ENCODE data around the gene FSCN2.
"Not testable (repeated sequence)": the region's sequence is repeated elsewhere in the genome, so short reads cannot be mapped to it uniquely, and the experiment has no call there.

FSCN2 gene

DNA sequence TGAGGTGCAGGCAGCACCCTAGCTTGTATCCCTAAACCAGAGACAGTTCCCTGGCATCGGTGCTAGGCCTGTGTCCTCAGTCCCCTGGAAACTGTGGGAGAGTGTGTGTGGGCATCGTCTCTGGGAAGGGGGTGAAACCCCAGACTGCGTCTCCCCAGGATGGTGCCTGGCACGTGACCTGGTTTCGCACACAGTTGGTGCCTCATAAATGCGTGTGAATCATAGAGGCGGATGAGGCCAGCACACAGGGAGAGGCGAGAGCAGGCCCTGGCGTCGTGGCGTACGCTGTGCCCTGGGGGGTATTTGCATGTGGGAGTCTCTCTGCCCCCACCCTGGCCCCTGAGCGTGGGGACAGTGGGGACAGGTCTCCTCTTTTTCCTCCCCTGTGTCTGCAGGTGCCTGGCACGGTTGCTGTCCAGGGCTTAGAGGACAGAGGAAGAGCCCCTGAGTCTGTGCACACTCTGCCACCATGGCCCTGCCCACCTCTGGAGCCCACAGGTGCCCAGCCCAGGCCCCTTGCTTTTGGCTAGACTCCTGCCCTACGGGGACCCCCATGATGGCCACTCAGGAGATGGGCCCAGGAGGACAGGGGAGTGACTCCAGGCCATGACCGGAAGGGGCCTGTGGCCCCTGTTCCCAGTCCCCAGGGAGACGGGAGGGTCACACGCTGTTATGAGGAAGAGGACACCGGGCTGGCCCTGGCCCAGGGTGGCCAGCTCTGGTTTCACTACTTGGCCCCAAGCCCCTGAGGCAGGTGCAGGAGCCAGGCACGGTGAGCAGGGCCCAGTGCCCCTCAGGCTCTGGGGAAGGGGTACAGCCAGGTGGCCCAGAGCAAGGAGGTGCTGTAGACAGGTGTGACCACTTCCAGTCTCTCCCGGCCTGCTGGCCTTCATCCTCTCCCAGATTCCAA lies 1.3 kb upstream of the FSCN2 start:
- no peak for DNase-seq

DNA sequence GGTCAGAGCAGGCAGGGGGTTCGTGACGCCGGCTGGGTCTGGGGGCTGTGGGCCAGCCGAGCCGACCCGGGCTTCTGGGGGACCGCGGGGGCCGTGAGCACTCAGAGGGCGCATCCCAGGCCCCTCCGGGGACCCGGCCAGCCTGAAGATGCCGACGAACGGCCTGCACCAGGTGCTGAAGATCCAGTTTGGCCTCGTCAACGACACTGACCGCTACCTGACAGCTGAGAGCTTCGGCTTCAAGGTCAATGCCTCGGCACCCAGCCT lies 140 bp downstream of the FSCN2 start:
- no peak for DNase-seq

DNA sequence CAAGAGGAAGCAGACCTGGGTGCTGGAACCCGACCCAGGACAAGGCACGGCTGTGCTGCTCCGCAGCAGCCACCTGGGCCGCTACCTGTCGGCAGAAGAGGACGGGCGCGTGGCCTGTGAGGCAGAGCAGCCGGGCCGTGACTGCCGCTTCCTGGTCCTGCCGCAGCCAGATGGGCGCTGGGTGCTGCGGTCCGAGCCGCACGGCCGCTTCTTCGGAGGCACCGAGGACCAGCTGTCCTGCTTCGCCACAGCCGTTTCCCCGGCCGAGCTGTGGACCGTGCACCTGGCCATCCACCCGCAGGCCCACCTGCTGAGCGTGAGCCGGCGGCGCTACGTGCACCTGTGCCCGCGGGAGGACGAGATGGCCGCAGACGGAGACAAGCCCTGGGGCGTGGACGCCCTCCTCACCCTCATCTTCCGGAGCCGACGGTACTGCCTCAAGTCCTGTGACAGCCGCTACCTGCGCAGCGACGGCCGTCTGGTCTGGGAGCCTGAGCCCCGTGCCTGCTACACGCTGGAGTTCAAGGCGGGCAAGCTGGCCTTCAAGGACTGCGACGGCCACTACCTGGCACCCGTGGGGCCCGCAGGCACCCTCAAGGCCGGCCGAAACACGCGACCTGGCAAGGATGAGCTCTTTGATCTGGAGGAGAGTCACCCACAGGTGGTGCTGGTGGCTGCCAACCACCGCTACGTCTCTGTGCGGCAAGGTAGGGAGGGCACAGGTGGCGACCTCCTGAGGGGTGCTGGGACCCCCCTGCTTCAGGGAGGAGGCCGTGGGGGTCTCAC lies 667 bp downstream of the FSCN2 start:
- no peak for DNase-seq

DNA sequence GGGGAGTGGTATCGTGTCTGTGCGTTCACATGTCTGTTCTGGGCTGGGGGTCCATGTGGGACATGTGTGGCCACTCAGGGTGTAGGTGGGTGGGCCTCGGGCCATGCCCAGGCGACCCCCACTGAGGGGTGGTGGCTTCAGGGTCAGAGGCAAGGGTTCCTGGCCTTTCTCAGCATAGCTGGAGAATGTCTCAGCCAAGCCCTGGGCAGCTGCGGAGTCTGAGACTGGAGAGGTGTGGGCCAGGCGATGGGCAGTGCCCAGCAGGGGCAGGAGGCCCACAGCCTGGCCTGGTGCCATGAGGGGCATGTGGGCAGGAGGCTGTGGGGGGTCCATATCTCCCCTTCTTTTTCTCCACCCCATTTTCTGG lies 1.2 kb downstream of the FSCN2 start:
- DNase-seq, result no peak

DNA sequence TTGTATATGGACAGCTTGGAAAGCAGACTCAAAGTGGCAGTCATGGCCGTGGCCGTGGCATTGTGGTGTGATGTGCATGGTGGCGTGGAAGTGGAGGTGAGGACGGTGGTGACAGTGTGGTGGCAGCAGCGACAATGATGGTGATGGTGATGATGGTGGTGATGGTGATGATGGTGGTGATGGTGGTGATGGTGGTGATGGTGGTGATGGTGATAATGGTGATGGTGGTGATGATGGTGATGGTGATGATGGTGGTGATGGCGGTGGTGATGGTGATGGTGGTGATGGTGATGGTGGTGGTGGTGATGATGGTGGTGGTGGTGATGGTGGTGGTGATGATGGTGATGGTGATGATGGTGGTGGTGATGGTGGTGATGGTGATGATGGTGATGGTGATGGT lies 2.8 kb downstream of the FSCN2 start:
- not testable (repeated sequence) for DNase-seq

DNA sequence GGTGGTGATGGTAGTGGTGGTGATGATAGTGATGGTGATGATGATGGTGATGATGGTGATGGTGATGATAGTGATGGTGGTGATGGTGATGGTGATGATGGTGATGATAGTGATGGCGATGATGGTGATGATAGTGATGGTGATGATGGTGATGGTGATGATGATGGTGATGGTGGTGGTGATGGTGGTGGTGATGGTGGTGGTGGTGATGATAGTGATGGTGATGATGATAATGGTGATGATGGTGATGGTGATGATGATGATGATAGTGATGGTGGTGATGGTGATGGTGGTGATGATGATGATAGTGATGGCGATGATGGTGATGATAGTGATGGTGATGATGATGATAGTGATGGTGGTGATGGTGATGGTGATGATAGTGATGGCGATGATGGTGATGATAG lies 3.8 kb downstream of the FSCN2 start:
- not testable (repeated sequence) for DNase-seq

DNA sequence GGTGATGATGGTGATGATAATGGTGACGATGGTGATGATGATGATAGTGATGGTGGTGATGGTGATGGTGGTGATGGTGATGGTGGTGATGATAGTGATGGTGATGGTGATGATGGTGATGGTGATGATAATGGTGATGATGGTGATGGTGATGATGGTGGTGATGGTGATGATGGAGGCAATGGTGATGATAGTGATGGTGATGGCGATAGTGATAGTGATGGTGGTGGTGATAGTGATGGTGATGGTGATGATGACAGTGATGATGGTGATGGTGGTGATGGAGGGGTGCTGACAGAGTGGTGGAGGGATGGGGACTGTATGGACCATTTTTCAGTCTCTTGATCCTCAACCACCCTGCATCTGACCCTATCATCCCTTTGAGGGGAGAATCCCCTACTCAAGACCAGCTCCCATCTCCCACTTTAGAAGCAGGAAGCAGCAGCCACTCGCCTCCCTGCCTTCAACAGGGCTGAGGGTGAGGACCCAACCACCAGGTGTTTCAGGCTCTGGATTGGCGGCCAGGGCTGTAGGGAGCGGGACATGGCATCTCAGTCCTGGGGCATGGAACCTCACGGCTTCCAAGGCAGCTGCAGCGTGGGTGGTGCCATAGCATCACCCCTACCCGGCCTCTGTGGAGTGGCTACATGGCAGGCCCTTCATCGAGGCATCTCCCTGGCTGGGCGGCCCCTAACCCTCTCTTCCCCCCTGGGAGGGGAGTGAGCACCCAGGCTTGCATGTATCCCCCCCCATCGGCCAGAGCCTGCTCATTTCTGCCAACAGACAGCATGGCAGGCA lies 4.5 kb downstream of the FSCN2 start:
- DNase-seq, result no peak

DNA sequence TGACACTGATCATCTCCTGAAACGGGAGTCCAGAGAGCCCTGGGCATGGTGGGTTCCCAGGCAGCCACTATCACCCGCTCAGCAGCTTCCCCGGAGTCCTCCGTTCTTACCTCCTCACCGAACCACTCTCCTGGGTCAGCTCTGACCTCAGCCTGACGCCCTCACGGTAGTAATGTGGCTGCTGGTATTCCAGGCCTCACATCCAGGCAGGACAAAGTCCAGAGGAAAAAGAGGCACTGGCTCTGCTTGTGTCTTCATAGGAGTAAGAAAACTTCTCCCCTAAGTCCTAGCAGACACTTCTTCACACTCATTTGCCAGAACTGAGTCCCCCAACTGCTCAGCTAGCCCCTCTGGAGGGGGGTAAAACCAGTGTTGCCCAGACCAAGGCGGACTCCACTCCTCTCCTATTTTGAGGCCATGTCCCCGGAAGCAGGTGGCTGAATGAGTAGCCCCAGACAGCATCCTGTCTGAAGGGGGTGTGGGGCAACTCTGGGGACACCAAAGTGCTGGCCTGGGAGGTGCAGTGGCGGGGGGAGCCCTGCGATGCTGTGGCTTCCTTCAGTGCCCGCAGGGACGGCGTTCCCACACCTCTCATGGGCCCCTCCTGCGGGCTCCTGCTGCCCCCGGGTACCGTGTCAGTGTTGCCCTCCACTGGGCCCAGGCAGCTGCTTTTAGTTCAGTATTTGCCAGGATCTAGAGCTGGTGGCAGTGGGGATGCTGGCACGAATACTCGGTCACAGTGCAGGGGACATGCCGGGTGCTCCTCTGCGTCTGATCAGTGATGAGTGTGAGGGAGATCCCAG lies 5.4 kb downstream of the FSCN2 start:
- DNase-seq, result no peak

DNA sequence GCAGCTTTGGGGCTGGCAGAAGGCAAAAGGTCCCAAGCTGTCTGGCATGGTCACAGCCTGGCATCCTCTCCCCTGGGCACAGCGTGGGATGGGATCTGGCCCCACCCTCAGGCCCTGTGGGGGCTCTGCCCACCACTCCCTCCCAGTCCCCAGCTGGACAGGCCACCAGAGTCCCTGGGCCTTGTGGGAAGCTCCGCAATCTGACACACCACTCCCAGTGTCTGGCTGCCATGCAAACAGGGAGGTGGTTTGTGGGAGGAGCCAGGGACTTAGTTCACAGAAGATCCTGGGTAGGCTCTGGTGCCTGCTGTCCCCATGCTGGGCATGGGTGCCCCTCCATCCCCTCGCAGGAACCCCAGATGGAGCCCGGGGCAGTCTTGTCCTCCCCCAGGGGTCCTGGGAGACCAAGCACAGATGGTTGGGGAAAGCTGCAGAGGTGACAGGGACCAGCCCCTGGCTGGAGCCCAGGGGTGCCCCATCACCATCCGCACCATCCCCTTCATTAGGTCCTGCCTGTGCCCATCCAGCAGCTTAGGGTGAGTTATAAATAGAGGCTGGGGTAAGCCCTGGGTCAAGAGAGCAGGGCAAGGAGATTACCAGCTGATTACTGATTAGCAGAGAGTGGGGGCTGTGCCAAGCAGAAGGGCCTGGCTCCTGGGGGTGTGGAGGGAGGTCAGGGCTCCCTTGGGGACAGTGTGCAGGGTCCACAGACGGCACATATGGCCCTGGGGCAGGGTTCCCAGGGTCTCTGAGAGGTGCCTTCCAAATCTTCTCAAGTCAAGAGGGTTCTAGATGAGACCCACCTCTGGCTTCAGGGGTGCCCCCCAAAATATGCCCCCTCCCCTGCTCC lies 6.2 kb downstream of the FSCN2 start:
- DNase-seq, result no peak

DNA sequence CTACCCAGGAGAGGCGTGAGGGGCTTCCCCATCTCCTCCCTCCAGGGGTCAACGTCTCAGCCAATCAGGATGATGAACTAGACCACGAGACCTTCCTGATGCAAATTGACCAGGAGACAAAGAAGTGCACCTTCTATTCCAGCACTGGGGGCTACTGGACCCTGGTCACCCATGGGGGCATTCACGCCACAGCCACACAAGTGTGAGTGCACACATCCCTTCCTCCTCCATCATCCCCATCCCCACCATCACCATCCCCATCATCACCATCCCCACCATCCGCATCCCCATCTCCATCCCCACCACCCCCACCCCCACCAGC lies 6.8 kb downstream of the FSCN2 start:
- DNase-seq, result no peak

DNA sequence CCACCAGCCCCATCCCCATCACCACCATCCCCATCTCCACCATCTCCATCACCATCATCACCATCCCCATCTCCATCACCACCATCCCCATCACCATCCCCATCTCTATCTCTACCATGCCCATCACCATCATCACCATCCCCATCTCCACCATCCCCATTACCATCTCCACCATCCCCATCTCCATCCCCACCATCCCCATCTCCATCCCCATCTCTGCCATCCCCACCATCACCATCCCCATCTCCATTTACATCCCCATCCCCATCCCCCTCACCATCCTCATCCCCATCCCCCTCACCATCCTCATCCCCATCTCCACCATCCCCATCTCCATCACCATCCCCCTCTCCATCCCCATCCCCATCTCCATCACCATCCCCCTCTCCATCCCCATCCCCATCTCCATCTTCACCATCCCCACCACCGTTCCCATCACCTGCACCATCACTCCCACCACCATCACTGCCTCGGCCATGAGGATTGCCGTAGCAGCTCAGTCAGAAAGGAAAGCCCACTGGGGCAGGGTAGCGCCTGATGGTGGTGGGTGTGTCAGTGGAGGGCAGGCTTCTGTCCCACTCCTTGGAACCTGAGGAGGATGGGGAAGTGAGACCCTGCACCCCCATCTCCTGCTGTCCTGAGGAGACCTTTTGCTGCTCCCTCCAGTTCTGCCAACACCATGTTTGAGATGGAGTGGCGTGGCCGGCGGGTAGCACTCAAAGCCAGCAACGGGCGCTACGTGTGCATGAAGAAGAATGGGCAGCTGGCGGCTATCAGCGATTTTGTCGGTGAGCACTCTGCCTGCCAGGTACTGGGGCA lies 7.5 kb downstream of the FSCN2 start:
- DNase-seq, result no peak

DNA sequence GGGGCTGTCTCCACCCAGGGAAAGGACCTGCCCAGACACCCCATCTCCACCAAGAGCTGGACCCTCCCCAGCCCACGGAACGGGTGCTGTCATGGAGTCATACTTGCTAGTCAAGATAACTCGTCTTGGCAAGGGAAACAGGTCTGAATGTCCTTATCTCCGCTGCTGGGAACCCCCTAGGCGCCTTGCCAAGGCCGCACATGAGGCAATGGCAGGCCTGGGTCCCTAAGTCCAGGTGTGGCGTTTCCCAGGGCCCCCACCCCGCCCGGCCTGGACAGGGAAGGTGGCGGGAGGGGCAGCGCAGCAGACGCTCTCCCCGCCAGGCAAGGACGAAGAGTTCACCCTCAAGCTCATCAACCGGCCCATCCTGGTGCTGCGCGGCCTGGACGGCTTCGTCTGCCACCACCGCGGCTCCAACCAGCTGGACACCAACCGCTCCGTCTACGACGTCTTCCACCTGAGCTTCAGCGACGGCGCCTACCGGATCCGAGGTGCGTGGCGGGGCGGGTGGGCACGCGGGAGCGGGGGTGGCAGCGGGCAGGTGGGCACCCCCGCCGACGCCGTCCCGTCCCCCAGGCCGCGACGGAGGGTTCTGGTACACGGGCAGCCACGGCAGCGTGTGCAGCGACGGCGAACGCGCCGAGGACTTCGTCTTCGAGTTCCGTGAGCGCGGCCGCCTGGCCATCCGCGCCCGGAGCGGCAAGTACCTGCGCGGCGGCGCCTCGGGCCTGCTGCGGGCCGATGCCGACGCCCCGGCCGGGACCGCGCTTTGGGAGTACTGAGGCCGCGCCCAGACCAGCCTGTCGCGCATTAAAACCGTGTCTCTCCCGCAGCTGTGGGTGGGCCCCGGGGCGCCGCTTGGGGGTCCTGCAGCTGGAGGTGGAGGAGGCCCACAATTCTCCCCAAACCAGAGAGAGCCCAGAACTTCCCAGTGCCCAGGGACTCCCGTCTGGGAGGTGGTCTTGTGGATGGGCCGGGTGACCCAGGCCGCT lies 8.4 kb downstream of the FSCN2 start:
- no peak for DNase-seq

DNA sequence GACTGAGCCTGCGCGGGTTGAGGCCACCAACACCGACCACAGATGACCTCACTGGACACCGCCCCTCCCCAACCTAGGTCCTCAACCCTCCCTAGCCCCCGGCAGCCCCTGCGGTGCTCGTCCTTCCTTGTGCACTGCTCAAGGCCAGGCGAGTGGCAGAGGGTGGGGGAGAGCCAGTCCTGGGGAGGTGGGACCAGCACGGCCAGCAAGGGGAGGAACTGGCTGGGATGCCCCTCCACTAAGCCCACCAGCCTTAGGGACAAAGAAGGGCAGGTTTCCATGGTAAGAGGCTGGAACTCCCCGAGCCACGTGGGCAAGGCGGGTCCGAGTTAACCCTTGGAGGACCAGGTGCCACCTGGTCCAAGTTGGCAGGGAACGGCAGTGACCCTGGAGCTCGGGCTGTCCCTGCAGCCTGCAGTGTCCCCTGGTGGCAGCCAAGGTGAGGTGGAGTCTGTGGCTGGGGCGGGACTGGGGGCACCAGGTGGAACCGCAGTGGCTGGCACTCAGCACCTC lies 9.2 kb downstream of the FSCN2 start:
- peak; percentile 55 for DNase-seq

DNA sequence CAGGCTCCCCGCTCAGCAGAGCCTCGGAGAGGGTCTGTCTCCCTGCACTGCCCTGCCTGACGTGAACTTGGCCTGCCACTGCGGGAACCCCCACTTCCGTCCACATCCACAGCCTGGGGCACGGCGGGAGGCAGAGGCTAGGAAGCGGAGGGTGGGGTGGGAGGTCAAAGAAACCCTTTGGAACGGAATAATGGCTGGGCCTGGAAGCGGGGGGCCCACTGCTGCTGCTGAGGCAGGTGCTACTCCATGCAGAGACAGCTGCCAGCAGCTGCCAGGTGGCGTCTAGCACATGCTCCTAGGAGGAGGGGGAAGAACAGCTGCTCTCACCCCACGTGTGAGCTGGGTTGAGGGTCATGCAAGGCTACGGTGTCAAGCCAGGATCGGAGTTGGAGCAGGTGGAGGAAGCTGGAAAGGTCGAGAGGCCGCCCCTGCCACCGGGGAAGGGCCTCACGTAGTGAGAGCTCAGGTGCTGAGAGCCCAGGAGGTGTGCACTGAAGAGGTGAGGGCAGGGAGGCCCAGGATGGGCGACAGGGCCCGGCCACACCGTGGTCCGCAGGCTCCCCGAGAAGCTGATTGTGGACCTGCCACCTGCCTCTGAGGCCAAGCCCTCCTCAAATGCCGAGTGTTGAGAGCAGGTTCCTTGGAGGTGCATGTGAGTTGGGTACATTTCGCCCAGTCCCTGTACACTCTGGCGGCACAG lies 9.8 kb downstream of the FSCN2 start:
- DNase-seq, result no peak

DNA sequence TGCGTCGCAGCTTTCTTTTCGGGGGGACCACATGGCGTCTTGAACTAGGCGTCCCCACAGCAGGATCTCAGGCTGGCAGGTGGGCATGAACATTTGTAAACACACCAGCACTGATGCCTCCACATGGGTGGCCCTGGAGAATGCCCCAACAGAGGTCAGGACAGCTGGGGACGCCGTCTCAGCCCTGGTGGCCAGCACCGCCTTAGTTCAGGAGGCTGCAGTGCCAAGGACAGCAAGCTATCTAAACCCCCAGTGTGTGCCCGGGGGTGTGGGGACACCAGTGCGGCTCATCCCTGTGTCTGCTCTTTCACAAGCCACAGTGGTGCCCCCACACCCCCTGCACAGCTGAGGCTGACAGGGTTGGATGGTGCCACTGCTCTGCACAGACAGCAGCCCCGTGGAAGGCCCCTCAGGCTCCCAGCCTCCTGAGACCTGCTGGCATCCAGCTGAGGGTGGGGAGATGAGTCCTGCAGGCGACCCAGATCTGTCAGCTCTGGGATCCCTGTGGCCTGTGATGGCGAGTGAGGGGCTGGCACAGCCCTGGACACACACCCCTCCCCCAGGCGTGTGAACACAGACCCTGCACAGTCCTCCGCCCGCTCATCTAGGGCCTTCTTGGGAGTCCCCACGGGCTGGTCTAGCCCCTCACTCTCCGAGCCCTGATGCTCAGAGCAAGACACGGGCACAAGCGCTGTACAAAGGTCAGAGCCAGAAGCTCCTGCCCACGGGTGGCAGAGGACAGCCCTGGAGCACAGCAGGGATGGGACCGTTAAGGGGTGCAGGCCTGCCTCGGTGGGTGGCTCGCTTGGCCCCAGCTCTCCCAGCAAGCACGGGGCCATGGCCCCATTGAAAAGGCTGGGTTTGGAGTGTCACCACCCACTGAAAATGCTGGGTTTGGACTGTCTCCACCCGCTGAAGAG lies 10.7 kb downstream of the FSCN2 start:
- DNase-seq, result no peak

DNA sequence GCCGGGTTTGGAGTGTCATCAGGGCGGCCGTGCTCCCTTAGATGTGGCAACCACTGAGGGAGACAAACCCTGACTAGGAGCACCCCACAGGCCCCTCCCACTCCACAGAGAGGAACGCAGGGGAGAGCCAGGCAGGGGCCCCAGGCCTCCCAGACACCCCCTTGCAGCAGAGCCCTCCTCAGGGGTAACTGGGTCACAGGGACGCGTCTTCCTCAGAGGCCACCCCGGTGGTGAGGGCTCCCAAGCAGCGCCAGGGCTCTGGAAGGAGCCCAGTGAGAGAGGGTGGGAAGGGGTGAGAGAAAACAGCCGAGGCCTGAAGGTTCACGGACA lies 11.4 kb downstream of the FSCN2 start:
- no peak for DNase-seq

DNA sequence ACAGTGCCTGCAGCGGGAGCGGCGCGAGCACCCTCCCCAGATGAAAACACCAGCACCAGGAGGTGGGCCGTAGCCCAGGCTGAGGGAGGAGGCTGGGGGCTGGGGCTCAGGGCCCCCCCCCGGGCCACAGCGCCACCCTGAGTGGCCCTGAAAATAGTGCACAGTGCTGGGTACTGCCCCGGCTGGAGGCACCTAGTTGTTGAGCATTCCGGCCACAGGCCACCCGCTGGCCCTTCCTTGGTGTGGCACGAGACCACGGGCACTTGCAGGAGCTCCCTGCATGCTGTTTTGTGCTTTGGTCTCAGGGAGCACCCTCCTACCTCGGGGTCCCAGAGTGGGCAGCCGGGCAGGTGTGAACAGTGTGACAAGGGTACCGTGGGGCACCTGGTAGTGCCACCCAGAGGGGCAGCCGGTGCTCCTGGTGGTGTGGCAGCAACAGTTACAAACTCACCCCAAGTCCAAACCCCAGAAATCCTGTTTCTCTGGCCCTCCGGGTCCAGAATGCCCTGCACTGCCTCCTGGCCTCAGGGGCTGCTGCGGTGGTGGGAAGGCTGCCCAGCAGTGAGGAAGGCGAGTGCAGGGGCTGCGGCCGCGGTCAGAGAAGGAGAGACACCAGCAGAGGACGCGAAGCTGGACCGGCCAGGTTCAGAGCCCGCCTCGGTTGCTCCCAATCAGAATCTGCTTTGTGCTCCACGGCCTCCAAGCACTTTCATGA lies 11.9 kb downstream of the FSCN2 start:
- DNase-seq, result no peak
